ENCODE data around the gene PRKAA1.

PRKAA1 gene

DNA sequence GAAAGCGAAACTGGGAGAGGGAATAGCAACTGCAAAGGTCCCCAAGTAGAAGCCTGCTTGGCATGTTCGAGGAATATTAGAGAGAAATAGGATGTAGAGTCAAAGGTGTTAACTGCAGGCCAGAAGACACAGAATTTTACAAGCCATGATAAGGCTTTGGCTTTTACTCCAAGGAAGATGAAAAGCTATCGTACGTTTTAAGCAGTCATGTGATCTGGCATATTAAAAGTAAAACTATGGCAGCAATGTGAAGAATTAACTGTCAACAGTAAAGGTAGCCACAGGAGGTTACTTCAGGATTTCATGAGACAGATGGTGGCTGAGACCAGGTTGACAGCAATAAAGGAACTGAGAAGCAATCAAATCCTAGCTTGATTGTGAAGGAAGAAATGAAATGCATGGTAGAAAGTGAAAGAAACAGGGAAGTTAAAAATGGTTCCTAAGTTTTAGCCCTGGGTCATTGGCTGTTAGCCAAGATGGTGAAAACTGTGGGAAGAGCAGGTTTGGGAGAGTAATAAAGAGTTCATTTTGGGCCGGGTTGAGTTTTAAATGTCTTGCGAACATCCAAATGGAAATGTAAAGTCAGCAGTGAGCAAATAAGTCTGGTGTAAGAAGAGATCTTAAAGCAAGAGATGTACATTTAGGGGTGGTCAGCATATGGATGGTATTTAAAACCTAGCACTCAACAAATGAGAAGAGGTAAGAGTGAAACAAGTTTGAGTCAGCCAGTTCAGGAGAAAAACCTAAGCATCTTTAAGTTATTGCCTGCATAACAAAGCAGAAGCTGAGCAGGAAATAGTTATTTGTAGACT is 22.1 kb downstream of the PRKAA1 start:
- TF ChIP-seq, protein P1, sequence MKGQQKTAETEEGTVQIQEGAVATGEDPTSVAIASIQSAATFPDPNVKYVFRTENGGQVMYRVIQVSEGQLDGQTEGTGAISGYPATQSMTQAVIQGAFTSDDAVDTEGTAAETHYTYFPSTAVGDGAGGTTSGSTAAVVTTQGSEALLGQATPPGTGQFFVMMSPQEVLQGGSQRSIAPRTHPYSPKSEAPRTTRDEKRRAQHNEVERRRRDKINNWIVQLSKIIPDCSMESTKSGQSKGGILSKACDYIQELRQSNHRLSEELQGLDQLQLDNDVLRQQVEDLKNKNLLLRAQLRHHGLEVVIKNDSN (IDR thresholded peaks at IDR 0.05) = no peak
- TF ChIP-seq, protein P2, sequence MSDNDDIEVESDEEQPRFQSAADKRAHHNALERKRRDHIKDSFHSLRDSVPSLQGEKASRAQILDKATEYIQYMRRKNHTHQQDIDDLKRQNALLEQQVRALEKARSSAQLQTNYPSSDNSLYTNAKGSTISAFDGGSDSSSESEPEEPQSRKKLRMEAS (IDR thresholded peaks at IDR 0.05) = no peak
- TF ChIP-seq ZBTB7A (IDR thresholded peaks at IDR 0.05; ENCODE audit: low read depth) (no peak), CEBPB (IDR thresholded peaks at IDR 0.05) (no peak), RAD21 (IDR thresholded peaks at IDR 0.05; ENCODE audit: low read depth) (no peak), FOXM1 (IDR thresholded peaks at IDR 0.05; ENCODE audit: borderline replicate concordance, low read depth) (no peak), EGR1 (IDR thresholded peaks at IDR 0.05) (no peak), NFIC (IDR thresholded peaks at IDR 0.05) (no peak), TEAD4 (IDR thresholded peaks at IDR 0.05) (no peak), TAF1 (IDR thresholded peaks at IDR 0.05; ENCODE audit: low read depth) (no peak), CREB1 (IDR thresholded peaks at IDR 0.05; ENCODE audit: low read depth) (no peak), TCF12 (IDR thresholded peaks at IDR 0.05; ENCODE audit: low read depth) (no peak), EP300 (IDR thresholded peaks at IDR 0.05; ENCODE audit: borderline replicate concordance) (no peak)
- TF ChIP-seq, protein P3, sequence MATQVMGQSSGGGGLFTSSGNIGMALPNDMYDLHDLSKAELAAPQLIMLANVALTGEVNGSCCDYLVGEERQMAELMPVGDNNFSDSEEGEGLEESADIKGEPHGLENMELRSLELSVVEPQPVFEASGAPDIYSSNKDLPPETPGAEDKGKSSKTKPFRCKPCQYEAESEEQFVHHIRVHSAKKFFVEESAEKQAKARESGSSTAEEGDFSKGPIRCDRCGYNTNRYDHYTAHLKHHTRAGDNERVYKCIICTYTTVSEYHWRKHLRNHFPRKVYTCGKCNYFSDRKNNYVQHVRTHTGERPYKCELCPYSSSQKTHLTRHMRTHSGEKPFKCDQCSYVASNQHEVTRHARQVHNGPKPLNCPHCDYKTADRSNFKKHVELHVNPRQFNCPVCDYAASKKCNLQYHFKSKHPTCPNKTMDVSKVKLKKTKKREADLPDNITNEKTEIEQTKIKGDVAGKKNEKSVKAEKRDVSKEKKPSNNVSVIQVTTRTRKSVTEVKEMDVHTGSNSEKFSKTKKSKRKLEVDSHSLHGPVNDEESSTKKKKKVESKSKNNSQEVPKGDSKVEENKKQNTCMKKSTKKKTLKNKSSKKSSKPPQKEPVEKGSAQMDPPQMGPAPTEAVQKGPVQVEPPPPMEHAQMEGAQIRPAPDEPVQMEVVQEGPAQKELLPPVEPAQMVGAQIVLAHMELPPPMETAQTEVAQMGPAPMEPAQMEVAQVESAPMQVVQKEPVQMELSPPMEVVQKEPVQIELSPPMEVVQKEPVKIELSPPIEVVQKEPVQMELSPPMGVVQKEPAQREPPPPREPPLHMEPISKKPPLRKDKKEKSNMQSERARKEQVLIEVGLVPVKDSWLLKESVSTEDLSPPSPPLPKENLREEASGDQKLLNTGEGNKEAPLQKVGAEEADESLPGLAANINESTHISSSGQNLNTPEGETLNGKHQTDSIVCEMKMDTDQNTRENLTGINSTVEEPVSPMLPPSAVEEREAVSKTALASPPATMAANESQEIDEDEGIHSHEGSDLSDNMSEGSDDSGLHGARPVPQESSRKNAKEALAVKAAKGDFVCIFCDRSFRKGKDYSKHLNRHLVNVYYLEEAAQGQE (IDR thresholded peaks at IDR 0.05; ENCODE audit: low read depth) = no peak

DNA sequence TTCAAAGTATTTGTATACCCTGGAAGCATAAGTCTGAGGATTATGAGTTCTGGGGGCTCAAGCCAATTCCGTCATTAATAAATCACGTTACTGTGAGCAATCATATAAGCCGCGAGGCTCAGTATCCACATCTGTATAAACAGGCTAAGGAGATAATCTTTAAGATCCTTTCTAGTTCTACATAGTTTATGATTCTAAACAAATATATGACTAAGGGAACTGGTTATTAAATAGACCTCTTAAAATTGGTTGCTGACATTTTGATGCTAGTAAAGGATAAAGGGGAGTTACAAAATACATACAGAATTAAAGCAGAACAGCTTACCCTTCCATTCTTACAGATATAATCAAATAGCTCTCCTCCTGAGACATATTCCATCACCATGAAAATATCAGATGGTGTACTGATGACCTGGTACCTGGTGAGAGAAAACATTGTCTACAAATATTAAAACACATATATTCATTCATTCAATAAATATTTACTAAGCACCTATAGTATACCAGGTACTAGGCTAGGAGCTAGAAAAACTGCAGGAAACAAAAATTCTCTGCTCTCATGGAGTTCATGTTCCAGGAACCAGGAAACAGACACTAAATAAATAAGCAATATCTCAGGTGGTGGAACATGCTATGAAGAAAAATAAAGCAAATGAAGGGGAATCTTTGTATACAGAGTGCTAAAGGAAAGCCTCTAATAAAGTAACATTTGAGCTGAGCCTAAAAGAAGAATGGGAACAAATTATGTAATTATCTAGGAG is 22.9 kb downstream of the PRKAA1 start:
- TF ChIP-seq ZBTB7A (IDR thresholded peaks at IDR 0.05; ENCODE audit: low read depth) (no peak), FOXM1 (IDR thresholded peaks at IDR 0.05; ENCODE audit: borderline replicate concordance, low read depth) (no peak), CREB1 (IDR thresholded peaks at IDR 0.05; ENCODE audit: low read depth) (no peak), EGR1 (IDR thresholded peaks at IDR 0.05) (no peak), TEAD4 (IDR thresholded peaks at IDR 0.05) (no peak), TCF12 (IDR thresholded peaks at IDR 0.05; ENCODE audit: low read depth) (no peak), EP300 (IDR thresholded peaks at IDR 0.05; ENCODE audit: borderline replicate concordance) (no peak)
- TF ChIP-seq, protein P1 (IDR thresholded peaks at IDR 0.05) = no peak
- TF ChIP-seq, protein P3 (IDR thresholded peaks at IDR 0.05; ENCODE audit: low read depth) = no peak
- TF ChIP-seq, protein P2 (IDR thresholded peaks at IDR 0.05) = no peak

DNA sequence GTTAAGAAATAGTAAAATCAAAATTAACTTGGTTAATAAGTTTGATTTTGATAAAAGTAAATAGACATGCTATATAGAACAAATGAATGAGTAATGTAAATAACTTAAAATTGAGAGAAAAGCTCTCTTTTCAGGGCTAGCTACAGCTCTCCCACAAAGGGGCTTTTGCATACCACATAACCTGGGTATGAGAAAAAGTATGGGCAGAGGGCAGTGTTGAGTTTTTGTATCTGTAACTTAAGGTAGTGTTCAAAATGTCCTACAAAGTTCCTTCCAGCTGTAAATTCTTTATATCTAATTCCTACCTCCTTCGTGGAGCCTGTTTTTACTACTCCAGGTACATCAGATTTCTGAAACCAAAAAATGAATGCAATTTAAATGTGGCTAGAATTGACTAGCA is 23.6 kb downstream of the PRKAA1 start:
- TF ChIP-seq RAD21 (IDR thresholded peaks at IDR 0.05; ENCODE audit: low read depth) (no peak), EP300 (IDR thresholded peaks at IDR 0.05; ENCODE audit: borderline replicate concordance) (no peak), CEBPB (IDR thresholded peaks at IDR 0.05) (no peak), TAF1 (IDR thresholded peaks at IDR 0.05; ENCODE audit: low read depth) (no peak), EGR1 (IDR thresholded peaks at IDR 0.05) (no peak), TCF12 (IDR thresholded peaks at IDR 0.05; ENCODE audit: low read depth) (no peak), TEAD4 (IDR thresholded peaks at IDR 0.05) (no peak), NFIC (IDR thresholded peaks at IDR 0.05) (no peak), FOXM1 (IDR thresholded peaks at IDR 0.05; ENCODE audit: borderline replicate concordance, low read depth) (no peak), YY1 (IDR thresholded peaks at IDR 0.05; ENCODE audit: low read depth) (no peak)
- TF ChIP-seq, protein P1 (IDR thresholded peaks at IDR 0.05) = no peak
- TF ChIP-seq, protein P3 (IDR thresholded peaks at IDR 0.05; ENCODE audit: low read depth) = no peak

All from Ishikawa (cell line).